RCC 7860 (cell line): ENCODE data around the gene RTN1.

Experiments used
- DNase-seq: peaks from one replicate; pipeline ENCODE4 v3.0.0-alpha.2; 2015; ENCODE audit warnings: low spot score
- FAIRE-seq: peaks from 2 replicates; lab custom pipeline; 2012; peaks lifted over from hg19 to GRCh38; lab: Jason Lieb, UNC

Gene RTN1

DNA sequence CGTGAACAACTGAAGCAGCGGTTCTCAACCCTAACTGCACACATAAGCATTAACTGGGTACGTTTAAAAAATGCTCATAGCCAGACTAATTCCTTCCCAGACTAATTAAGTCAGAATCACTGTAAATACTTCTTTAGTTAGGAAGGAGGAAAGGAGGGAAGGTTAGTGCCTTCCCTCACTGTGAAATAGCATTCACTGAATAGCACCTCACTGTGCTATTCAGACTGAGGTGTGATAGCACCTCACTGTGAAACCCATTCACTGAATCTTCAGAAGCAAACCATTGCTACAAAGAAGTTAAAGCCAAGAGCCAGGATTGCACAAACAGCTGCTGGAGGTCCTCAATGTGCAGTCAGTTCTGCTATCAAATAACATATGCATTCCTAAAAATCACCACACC, 58.8 kb downstream of the RTN1 start:
- FAIRE-seq (no peak), DNase-seq (no peak)

DNA sequence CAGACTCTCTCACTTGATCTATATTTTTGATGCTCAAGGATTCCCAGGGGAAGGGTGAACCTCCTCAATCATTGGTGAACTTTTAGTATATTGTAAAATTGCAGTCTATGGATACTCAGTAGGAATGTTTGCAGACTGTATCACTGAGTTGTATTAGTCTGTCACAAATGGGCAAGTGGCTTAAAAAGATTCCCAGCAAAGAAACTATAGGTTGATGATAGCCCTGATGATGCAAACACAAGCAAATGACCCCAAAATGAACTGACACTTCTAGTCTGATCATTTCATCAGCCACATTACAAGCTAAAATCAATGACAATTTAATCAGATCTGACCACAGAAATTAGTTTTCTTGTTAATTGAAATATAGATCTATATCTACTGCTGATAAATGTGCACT, 59.5 kb downstream of the RTN1 start:
- FAIRE-seq, result no peak
- DNase-seq, result no peak

GRCh38 chr14:59803052-59803540, 67.5 kb downstream of the RTN1 start:
- no peak for DNase-seq
- no peak for FAIRE-seq

DNA sequence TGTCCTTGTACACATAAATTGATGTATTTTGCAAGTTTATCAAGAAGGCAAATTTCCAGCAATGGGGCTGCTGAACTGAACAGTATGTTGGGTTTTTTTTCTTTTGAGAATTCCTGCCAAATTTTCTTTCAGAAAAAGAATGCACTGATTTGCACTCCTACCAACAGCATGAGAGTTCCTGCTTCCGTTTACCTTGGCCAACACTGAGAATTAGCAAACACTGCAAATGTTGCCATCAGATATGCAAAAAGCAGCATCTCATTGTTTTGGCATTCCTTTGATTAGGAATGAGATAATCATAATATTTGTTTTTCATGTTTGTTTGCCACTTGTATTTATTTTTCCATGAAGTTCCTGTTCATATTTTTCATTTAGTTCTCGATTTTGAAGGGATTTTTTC, 82.4 kb downstream of the RTN1 start:
- FAIRE-seq, result no peak

GRCh38 chr14:59787045-59787674, 83.4 kb downstream of the RTN1 start:
- DNase-seq, result no peak

More for the DNA sequence above, 82.4 kb downstream of the RTN1 start:
- DNase-seq, result no peak

DNA sequence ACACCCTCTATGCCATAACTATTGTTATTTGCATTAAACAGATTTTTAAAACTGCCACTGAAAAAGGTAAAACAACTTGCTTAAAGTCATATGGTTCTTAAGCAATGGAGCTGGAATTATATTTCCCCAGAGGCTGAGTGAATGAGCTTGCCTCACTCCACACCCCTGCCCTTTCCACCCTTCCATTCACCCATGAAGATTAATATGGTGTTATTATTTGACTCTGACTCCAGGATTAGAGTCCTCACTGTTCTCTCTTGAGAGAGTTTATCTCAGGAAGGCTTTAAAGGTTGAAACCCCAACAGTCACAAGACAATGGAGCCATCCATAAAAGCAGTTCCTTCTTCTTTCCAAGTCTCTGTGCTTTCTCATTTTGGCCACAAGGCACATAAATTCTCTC, 84.9 kb downstream of the RTN1 start:
- no peak for FAIRE-seq
- no peak for DNase-seq

More at GRCh38 chr14:59787045-59787674, 83.4 kb downstream of the RTN1 start:
- no peak for FAIRE-seq

GRCh38 chr14:59782760-59783159, 87.8 kb downstream of the RTN1 start:
- DNase-seq, result no peak
- FAIRE-seq, result no peak

DNA sequence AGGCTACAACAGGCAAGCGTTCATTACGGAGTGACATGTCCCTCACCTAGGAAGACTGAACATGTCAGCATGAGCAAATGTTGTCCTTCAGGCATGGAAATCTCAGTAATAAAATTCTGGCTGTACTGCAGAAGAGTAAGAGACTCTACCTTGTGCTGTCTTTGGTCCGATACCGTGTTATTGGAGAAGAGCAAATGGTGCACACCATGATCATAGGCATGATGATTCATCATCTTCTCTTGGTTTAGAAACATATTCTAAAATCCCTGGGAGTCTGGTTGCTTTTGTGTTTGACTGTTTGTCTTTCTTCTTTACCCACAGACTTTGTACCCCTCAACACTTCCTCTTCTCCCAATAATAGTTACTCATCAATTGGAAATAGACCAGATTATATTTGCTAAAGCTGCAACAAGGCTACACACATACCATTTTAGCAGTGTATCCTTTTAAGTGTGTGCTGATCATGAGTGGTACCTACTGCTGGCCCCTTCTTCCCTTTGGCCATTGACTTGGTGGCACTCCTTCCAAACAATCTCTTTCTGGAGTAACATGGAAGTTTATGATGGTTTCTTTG, 93.5 kb downstream of the RTN1 start:
- DNase-seq, result no peak
- no peak for FAIRE-seq

GRCh38 chr14:59776468-59776867, 94.1 kb downstream of the RTN1 start:
- DNase-seq (no peak), FAIRE-seq (no peak)

- DNase-seq, result no peak
- no peak for FAIRE-seq
Measured at GRCh38 chr14:59772233-59772632, 98.3 kb downstream of the RTN1 start.

- DNase-seq, result no peak
- FAIRE-seq, result no peak
Measured at GRCh38 chr14:59771577-59771976, 99.0 kb downstream of the RTN1 start.

DNA sequence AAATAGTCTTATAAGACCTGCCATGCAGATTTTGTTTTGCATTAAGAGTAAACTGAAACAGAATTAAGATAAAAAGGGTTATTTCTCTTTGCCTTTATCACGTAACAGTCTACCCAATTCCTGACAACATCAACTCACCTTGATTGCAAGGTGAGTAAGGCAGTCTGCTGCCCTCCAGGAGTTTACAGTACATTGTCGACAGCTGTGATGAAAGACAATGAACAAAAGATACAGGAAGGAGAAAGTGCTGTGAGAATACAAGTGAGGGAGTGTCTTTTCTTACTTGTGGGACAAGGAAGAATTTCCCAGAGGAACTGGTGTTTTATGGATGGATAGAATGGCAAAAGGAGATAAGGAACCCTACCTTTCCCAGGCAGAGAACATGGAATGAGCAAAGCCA, 101.0 kb downstream of the RTN1 start:
- DNase-seq, result no peak
- no peak for FAIRE-seq

DNA sequence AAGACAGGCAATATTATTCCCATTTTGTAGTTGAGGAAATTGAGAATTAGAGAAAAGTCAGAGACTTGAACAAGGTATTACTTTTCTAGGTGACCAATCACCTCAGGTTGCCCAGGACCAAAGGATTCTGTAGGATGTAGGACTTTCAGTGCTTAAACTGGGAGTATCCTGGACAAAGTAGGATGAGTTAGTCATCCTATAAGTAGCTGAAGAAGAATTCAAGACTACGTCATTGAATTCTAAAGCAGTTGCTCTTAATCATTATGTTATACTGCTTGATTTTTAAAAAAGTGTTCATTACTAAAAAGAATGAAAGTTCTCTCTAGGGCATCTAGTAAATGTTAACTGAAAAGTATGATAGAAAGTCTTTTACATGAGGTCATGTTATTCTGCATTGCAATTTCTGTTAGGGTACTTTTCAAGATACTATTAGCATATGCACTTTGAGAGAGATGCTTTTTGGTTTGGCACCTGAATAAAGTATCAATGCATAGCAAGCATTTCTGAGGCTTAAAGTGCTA, 101.7 kb downstream of the RTN1 start:
- FAIRE-seq, result no peak
- DNase-seq, result no peak

DNA sequence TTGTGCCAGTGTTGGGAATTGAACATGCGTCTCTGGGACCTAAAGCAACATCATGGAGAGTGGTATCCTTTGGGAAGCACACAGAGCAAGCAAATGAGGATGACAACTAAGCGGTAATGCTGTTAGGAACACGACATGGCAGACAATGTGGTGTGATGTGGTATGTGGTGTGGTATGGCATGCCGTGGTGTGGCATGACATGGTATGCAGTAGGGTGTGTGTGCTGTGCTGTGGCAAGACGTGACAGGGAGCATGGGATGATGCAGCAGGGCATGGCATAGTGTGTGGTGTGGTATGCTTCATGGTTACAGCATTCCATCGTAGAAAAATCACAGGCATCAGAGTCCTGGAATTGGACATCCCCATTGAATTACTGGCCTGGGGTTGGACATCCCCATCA, 108.7 kb downstream of the RTN1 start:
- FAIRE-seq (no peak), DNase-seq (no peak)

- FAIRE-seq (no peak), DNase-seq (no peak)
Measured at GRCh38 chr14:59755409-59756135, 115.0 kb downstream of the RTN1 start.

DNA sequence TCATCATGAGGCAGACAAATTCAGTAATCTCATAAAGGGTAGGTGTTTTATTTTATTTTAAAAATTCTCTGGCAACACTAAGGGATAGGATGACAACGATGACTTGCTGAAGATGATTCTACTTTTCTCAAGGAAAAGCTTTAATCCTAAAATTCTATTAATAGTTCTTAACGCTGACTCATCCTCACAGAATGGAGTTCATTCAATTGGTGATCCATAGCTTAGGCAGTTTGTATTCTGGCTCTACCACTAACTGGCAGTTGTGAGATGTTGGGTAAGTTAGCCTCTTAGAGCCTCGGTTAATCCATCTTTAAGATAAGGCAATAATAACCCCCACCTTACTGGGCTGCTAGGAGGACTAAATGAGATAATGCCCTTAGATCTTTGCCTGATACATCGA, 116.3 kb downstream of the RTN1 start:
- FAIRE-seq (no peak), DNase-seq (no peak)

DNA sequence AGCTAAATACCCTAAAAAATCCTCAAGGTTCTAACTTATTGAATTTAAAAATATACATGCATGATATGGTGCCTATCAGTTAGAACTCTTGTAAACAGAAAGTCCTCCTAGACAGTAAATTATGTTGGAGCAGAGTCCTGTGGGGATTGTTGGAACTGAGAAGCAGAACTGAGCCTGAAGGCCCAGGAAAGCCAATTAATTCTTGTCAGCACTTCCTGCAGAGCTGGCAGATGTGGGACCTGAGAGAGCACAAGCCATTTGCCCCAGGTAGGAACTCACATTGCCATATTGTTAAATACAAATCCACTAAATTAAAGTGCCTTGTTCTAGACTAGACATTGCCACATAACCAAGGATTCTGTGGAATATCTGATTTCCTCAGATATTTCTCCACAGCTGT, 117.1 kb downstream of the RTN1 start:
- DNase-seq (no peak), FAIRE-seq (no peak)

DNA sequence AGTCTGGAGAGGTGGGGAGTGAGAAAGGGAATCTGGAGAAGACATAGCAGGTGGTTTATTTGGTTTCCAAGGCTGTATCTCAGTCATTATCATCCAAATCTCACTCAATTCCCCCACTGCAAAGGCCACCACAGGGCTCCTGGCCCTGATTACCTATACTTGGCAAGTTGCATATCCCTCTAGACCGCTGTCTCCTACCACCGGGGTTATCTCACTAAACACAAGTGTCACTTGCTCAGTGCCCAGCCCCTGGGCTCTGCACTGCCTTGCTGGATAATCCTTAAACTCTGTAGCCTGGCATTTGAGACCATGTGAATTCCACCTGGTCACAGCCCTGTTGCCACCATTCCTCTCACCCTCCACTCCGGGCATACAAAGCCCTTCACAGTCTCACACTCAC, 119.0 kb downstream of the RTN1 start:
- DNase-seq (no peak), FAIRE-seq (no peak)

DNA sequence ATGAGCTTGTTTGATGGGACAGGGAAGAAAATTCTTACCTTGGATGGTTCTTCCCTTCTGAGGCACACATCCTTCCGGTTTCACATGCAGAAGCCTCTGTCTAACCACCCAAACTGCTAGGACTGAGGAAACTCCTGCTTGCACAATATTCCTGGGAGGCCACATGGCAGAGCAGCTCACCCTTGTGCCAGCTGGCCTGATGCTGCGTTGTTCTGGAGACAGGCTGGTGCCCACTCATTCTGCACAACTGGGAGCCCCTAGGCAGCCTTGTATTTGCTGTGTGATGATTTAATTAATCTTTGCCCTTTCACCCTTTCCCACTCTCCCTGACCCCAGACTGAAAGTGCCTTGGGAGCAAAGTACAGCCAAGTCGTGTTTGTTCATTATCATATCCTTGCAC, 130.8 kb downstream of the RTN1 start:
- FAIRE-seq, result no peak
- no peak for DNase-seq

- FAIRE-seq (no peak), DNase-seq (no peak)
Measured at GRCh38 chr14:59728304-59728703, 142.3 kb downstream of the RTN1 start.

GRCh38 chr14:59727073-59727661, 143.4 kb downstream of the RTN1 start:
- FAIRE-seq (no peak), DNase-seq (no peak)

DNA sequence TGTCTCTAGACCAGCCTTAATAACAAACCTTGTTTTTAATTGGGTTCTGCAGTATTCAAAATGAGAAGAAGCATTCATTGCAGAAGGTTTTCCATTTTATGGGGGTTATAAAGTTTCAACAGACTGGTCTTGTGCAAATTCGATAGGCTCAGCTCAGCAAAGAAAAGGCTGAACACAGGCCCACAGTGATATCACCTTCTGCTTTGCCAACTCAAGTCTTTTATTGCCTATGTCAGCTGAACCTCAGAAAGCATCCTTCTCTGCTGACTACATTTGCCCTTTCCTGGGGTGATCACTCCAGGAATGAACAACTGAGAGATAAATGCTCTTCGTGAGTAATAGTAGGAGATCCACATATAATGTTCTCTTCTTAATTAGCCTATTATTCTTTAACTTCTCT, 159.5 kb downstream of the RTN1 start:
- FAIRE-seq (no peak), DNase-seq (no peak)
